ENCODE data around the gene C1orf52. TPM values are rescaled to one million over a fixed set of nuclear protein-coding genes. Genes with fewer than 3 reads are reported as not detected.

The C1orf52 gene
- total and polyA plus RNA-seq, 9 of the 15 experiments (the other 6 are each of a cell fraction or from before 2014, with no cell fraction given), result 17.0 to 38.5 (median 33.0) TPM

DNA sequence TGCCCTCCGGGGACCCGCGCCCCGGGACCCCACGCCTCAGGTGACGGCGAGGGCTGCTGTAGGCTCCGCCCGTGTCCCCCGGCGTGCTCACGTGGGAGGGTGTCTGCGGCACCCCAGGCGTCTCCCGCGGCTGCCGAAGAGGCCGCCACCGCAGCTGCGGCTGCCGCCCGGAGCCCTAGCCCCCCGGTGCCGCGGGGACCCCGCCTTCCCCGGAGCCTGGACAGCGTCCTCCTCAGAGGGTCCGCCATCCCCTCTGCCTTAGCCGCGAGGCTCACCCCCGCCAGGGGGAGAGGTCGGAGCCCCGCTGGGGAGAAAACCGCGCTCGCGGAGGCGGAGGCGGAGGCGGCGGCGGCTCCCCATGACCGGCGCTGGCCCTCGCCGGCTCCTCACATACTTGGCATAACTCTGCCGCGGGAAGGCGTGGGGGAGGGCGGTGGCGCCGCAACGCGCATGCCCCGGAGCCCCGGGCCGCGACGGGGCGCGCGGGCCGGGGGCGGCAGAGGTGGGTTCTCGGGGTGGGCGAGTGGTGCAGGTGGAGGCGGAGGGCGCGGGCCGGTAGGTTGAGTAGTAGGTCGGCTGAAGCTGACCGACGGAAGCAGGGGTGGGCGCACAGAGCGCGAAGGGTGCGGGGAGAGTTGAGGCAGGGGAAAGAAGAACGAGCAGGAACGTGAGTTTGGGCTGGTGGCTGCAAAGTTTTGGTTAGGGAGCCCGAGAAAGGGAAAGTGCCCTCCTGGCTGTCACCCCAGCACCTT, 57.9 kb downstream of the C1orf52 start (continued):
- TF ChIP-seq, protein P1, sequence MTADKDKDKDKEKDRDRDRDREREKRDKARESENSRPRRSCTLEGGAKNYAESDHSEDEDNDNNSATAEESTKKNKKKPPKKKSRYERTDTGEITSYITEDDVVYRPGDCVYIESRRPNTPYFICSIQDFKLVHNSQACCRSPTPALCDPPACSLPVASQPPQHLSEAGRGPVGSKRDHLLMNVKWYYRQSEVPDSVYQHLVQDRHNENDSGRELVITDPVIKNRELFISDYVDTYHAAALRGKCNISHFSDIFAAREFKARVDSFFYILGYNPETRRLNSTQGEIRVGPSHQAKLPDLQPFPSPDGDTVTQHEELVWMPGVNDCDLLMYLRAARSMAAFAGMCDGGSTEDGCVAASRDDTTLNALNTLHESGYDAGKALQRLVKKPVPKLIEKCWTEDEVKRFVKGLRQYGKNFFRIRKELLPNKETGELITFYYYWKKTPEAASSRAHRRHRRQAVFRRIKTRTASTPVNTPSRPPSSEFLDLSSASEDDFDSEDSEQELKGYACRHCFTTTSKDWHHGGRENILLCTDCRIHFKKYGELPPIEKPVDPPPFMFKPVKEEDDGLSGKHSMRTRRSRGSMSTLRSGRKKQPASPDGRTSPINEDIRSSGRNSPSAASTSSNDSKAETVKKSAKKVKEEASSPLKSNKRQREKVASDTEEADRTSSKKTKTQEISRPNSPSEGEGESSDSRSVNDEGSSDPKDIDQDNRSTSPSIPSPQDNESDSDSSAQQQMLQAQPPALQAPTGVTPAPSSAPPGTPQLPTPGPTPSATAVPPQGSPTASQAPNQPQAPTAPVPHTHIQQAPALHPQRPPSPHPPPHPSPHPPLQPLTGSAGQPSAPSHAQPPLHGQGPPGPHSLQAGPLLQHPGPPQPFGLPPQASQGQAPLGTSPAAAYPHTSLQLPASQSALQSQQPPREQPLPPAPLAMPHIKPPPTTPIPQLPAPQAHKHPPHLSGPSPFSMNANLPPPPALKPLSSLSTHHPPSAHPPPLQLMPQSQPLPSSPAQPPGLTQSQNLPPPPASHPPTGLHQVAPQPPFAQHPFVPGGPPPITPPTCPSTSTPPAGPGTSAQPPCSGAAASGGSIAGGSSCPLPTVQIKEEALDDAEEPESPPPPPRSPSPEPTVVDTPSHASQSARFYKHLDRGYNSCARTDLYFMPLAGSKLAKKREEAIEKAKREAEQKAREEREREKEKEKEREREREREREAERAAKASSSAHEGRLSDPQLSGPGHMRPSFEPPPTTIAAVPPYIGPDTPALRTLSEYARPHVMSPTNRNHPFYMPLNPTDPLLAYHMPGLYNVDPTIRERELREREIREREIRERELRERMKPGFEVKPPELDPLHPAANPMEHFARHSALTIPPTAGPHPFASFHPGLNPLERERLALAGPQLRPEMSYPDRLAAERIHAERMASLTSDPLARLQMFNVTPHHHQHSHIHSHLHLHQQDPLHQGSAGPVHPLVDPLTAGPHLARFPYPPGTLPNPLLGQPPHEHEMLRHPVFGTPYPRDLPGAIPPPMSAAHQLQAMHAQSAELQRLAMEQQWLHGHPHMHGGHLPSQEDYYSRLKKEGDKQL (CRISPR knock-in tag; IDR thresholded peaks at IDR 0.05; ENCODE audit: borderline replicate concordance), result no peak
- TF ChIP-seq ZNF121 (CRISPR knock-in tag; conservative IDR thresholded peaks at IDR 0.05) (no peak), POLR3A (IDR thresholded peaks at IDR 0.05; ENCODE audit: borderline replicate concordance, extremely low read depth, insufficient read depth, insufficient read length) (no peak), PTRF (tag; IDR thresholded peaks at IDR 0.05) (no peak), ZNF707 (CRISPR knock-in tag; conservative IDR thresholded peaks at IDR 0.05) (no peak), MAFF (IDR thresholded peaks at IDR 0.05; ENCODE audit: low read length) (no peak), ZNF184 (CRISPR knock-in tag; IDR thresholded peaks at IDR 0.05) (no peak), ZNF311 (CRISPR knock-in tag; IDR thresholded peaks at IDR 0.05) (no peak), RBM25 (IDR thresholded peaks at IDR 0.05; ENCODE audit: low read depth, low read length, severe bottlenecking) (no peak), JUN (IDR thresholded peaks at IDR 0.05; ENCODE audit: borderline replicate concordance, low read depth, low read length) (no peak), JUN (CRISPR knock-in tag; IDR thresholded peaks at IDR 0.05; ENCODE audit: borderline replicate concordance) (peak; percentile 42; the same call in 1 of the 2 replicates), U2AF1 (optimal IDR thresholded peaks at IDR 0.05; ENCODE audit: low read depth, low read length) (no peak), HMGN3 (IDR thresholded peaks at IDR 0.05; ENCODE audit: borderline replicate concordance, extremely low read depth, insufficient read length, low read depth, low read length) (peak; percentile 72), CREB3L1 (IDR thresholded peaks at IDR 0.05; ENCODE audit: borderline replicate concordance, low read depth) (no peak), ZBTB9 (CRISPR knock-in tag; IDR thresholded peaks at IDR 0.05) (no peak), SOX6 (IDR thresholded peaks at IDR 0.05) (no peak), EHMT2 (IDR thresholded peaks at IDR 0.05) (no peak), SNRNP70 (optimal IDR thresholded peaks at IDR 0.05; ENCODE audit: low read depth, low read length) (no peak)
- TF ChIP-seq, protein P2, sequence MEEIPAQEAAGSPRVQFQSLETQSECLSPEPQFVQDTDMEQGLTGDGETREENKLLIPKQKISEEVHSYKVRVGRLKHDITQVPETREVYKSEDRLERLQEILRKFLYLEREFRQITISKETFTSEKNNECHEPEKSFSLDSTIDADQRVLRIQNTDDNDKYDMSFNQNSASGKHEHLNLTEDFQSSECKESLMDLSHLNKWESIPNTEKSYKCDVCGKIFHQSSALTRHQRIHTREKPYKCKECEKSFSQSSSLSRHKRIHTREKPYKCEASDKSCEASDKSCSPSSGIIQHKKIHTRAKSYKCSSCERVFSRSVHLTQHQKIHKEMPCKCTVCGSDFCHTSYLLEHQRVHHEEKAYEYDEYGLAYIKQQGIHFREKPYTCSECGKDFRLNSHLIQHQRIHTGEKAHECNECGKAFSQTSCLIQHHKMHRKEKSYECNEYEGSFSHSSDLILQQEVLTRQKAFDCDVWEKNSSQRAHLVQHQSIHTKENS (CRISPR knock-in tag; IDR thresholded peaks at IDR 0.05), result no peak
